RWPE1 (cell line): ENCODE results near the gene DPH5.

Experiments used
- CTCF ChIA-PET: fragments of 350-600 bp; sonication (Branson Sonifier 250); formaldehyde crosslinking; extraction: SDS; loops from one replicate; lab custom pipeline; 2021; lab: Yijun Ruan, JAX
- POLR2A ChIA-PET: fragments of 400-600 bp; formaldehyde crosslinking; extraction: SDS; loops from one replicate; lab custom pipeline; 2020; ENCODE audit warnings: antibody characterized with exemption; ENCODE audit not compliant: low non-redundant PET; lab: Yijun Ruan, JAX
- DNase-seq: peaks from one replicate; pipeline ENCODE4 v3.0.0; 2012; ENCODE audit warnings: low spot score
- H3K27ac ChIP-seq: fragments of 450-650 bp; 2 replicates; pipeline ENCODE4 v1.5.1; 2017
- TF ChIP-seq, protein P1 (sequence below): fragments of 450-650 bp; conservative IDR thresholded peaks from 2 replicates; pipeline ENCODE4 v1.5.1; 2017; ENCODE audit warnings: low read depth, mild to moderate bottlenecking

DPH5 gene

DNA sequence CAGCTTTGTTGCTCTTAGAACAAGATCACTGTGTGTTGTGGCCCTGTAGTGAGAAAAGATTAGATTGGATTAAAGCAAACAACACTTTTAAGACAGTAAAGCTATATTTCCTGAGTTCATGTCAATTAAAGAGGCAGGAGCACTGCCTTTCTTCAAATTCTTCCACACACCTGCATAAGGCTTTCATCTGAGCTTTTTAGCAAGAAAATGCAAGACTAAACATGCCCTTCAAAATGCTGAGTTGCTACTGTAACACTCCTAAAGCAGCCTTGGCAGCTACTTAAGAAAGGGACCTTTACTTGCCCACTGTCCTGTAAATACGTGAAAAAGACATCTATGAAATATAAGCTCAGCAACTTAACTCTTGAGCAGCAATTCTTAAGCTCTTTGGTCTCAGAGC is 11.8 kb downstream of the DPH5 start:
- DNase-seq, result no peak
- CTCF ChIA-PET, result interaction anchor here (0.6 kb wide), 1 partner anchor 344 kb away, joined by 3 read pairs; no protein-coding TSS in a partner anchor
- POLR2A ChIA-PET, result no interaction called here
- no peak overlapping the region for H3K27ac ChIP-seq
- TF ChIP-seq, protein P1, sequence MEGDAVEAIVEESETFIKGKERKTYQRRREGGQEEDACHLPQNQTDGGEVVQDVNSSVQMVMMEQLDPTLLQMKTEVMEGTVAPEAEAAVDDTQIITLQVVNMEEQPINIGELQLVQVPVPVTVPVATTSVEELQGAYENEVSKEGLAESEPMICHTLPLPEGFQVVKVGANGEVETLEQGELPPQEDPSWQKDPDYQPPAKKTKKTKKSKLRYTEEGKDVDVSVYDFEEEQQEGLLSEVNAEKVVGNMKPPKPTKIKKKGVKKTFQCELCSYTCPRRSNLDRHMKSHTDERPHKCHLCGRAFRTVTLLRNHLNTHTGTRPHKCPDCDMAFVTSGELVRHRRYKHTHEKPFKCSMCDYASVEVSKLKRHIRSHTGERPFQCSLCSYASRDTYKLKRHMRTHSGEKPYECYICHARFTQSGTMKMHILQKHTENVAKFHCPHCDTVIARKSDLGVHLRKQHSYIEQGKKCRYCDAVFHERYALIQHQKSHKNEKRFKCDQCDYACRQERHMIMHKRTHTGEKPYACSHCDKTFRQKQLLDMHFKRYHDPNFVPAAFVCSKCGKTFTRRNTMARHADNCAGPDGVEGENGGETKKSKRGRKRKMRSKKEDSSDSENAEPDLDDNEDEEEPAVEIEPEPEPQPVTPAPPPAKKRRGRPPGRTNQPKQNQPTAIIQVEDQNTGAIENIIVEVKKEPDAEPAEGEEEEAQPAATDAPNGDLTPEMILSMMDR, result no peak

DNA sequence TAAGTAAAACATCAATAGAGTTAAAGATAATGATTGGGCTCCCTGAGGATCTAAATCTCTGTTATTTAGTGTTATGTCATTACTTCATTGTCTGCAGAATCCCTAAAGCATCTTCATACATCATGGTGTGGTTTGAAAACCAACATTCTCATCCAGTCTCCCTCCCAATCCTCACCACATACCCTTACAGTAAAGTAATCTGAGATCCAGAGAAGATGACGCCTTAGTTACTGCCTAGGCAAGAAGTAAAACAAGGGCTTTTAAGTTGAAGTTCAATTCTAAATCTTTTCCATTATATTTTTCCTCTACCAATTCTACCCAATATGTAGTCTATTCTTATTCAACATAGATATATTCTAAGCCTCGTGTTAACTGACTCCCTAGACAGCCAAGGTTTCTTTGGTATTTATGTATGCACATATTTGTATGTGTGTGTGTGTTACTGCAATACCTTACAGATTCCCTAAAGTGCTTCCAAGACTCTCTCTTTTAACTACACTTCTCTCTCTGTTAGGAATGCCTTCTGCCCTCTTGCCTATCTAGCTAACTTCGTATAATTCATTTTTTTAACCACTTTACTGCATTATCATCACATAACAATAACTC is 17.3 kb downstream of the DPH5 start:
- ChIA-PET POLR2A (no interaction called here), CTCF (no interaction called here)
- DNase-seq, result no peak
- TF ChIP-seq, protein P1, result no peak
- no peak overlapping the region for H3K27ac ChIP-seq

DNA sequence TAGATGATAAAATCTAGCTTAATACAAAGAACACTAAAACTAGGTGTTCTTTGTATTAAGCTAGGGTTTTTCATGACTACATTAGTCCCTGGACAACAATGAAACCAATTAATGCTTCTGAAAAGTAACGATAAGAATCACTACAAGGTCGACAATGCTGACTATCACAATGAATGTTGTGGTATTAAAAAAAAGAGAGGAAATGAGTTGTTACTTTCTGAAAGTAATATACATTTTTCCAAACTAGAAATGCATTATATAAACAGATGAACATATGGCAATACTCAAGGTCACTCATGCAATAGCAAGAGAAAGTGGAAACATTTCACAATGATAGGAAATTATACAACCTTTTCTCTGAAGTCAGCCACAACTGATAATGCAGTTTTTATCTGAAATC is 19.0 kb downstream of the DPH5 start:
- no peak overlapping the region for H3K27ac ChIP-seq
- ChIA-PET CTCF (no interaction called here), POLR2A (no interaction called here)
- TF ChIP-seq, protein P1, result no peak
- no peak for DNase-seq

DNA sequence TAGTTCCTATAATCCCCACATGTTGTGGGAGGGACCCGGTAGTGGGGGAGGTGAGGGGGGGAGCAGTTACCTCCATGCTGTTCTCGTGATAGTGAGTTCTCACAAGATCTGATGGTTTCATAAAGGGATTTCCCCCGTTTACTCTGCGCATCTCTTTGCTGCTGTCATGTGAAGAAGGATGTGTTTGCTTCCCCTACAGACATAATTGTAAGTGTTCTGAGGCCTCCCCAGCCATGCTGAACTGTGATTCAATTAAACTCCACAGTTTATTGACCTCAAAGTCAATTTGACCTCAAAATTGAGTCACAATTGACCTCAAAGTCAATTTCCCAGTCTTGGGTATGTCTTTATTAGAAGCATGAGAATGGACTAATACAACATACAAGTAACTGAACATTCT is 19.7 kb downstream of the DPH5 start:
- ChIA-PET POLR2A (no interaction called here), CTCF (no interaction called here)
- TF ChIP-seq, protein P1, result no peak
- no peak overlapping the region for H3K27ac ChIP-seq
- no peak for DNase-seq

DNA sequence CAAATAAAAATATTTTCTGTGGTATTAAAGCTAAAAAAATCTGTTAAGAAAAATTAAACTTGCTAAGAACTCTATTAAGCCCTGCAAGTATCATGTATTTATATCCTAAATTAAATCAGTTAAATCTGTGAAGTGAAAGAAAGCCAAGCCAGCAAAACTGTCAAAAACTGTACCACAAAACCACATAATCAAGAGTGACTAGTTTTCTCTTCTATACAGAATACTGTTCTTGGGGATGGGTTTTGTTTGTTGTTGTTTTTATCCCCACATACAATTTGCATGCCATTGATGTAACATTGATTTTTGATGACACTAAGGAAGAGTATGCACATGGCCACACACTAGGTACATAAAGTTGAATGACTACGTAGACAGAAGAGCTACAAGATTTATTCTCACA is 20.4 kb downstream of the DPH5 start:
- ChIA-PET CTCF (no interaction called here), POLR2A (no interaction called here)
- TF ChIP-seq, protein P1, result no peak
- H3K27ac ChIP-seq, result no peak overlapping the region
- DNase-seq, result no peak

DNA sequence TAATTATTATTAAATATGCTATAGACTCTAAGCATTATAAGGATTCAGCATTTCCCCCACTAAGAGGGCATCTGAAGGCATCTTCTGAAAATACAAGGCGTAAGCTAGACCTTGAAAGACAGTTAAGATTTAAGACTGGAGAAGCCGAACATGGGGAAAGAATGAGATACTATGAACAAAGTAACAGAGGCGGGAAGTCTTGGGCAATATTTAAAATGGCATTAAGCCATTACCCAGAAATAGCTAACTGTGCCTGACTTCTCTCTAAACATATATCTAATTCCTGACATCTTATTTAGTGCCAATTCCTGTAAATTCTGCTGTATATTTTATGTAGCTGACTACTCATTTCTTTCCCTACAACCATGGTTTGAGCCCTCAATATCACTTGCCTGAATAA is 20.9 kb downstream of the DPH5 start:
- CTCF ChIA-PET, result interaction anchor here (0.6 kb wide), 1 partner anchor 177 kb away, joined by 3 read pairs; no protein-coding TSS in a partner anchor
- TF ChIP-seq, protein P1, result no peak
- POLR2A ChIA-PET, result no interaction called here
- no peak for DNase-seq
- H3K27ac ChIP-seq, result no peak overlapping the region
